ENCODE data around the gene KRT32.

- TF ChIP-seq TCF7L2 (IDR thresholded peaks at IDR 0.05; ENCODE audit: low read depth, low read length) (no peak), REST (IDR thresholded peaks at IDR 0.05; ENCODE audit: insufficient read depth in 1 of 2, low read depth in 2 of 2, low read length in 1 of 2) (no peak)
- TF ChIP-seq, protein P1, sequence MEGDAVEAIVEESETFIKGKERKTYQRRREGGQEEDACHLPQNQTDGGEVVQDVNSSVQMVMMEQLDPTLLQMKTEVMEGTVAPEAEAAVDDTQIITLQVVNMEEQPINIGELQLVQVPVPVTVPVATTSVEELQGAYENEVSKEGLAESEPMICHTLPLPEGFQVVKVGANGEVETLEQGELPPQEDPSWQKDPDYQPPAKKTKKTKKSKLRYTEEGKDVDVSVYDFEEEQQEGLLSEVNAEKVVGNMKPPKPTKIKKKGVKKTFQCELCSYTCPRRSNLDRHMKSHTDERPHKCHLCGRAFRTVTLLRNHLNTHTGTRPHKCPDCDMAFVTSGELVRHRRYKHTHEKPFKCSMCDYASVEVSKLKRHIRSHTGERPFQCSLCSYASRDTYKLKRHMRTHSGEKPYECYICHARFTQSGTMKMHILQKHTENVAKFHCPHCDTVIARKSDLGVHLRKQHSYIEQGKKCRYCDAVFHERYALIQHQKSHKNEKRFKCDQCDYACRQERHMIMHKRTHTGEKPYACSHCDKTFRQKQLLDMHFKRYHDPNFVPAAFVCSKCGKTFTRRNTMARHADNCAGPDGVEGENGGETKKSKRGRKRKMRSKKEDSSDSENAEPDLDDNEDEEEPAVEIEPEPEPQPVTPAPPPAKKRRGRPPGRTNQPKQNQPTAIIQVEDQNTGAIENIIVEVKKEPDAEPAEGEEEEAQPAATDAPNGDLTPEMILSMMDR (IDR thresholded peaks at IDR 0.05) = no peak
These were observed 45.5 kb upstream of the KRT32 start for GRCh38 chr17:41512546-41513167.

All from Panc1 (cell line).